GM12878 (cell line): ENCODE results near the gene SLC37A2. TPM values are rescaled to one million over a fixed set of nuclear protein-coding genes. Genes with fewer than 3 reads are reported as not detected.
A peak's percentile ranks its signal among the peaks of the same experiment; 100 is the strongest.

Source experiments
- BRCA1 ChIP-seq: IDR thresholded peaks from 2 replicates; pipeline ENCODE4 v1.6.1; 2011; ENCODE audit warnings: low read depth, low read length, improper control_type of control experiment
- CBFB ChIP-seq: IDR thresholded peaks from 2 replicates; pipeline ENCODE4 v1.6.1; 2016; ENCODE audit warnings: antibody characterized with exemption, low read depth
- CTCF ChIP-seq, 3 experiments: IDR thresholded peaks in 2 of 3; conservative IDR thresholded peaks in 1 of 3; 2 replicates each; pipeline ENCODE4 v1.5.1; 2011; ENCODE audit warnings: low read depth in 3 of 3, low read length in 3 of 3, mild to moderate bottlenecking in 3 of 3, control low read depth in 2 of 3, moderate library complexity in 2 of 3, inconsistent platforms in 1 of 3, mixed read lengths in 1 of 3; ENCODE audit not compliant: control insufficient read depth in 2 of 3, insufficient read depth in 1 of 3; ENCODE audit errors: extremely low read depth in 1 of 3
- HSF1 ChIP-seq: fragments of 150-350 bp; IDR thresholded peaks from 2 replicates; pipeline ENCODE4 v1.6.1; 2014; ENCODE audit warnings: mild to moderate bottlenecking, low read depth, low read length
- LARP7 ChIP-seq: fragments of 450-650 bp; IDR thresholded peaks from 2 replicates; pipeline ENCODE4 v1.6.1; 2017; ENCODE audit warnings: mild to moderate bottlenecking
- NKRF ChIP-seq: fragments of 450-650 bp; conservative IDR thresholded peaks from 2 replicates; pipeline ENCODE4 v1.6.1; 2017; ENCODE audit warnings: mild to moderate bottlenecking, moderate library complexity
- POLR2A ChIP-seq: IDR thresholded peaks from 2 replicates; pipeline ENCODE4 v1.6.1; 2011; ENCODE audit warnings: low read depth, mild to moderate bottlenecking, low read length
- RB1 ChIP-seq: fragments of 450-650 bp; formaldehyde crosslinking; IDR thresholded peaks from 2 replicates; pipeline ENCODE4 v1.6.1; 2017; ENCODE audit warnings: mild to moderate bottlenecking, borderline replicate concordance
- RUNX3 ChIP-seq: IDR thresholded peaks from 2 replicates; pipeline ENCODE4 v1.6.1; 2012; ENCODE audit warnings: low read length, inconsistent platforms
- SREBF1 ChIP-seq: IDR thresholded peaks from 2 replicates; pipeline ENCODE4 v1.6.1; 2012; ENCODE audit warnings: mild to moderate bottlenecking, low read length
- USF2 ChIP-seq: IDR thresholded peaks from 2 replicates; pipeline ENCODE4 v1.6.1; 2011; ENCODE audit warnings: low read depth, low read length, improper control_type of control experiment, borderline replicate concordance
- ZNF274 ChIP-seq: IDR thresholded peaks from one replicate; pipeline ENCODE4 v1.8.0; 2011; ENCODE audit not compliant: insufficient read length, insufficient read depth
- polyA plus RNA-seq, 11 experiments: library from polyadenylated mRNA; depleted of rRNA in 4 of 11; unstranded in 6 of 11; stranded (reverse) in 5 of 11; fragments of >200 nt; fragmentation: Nextera tagmentation in 4 of 11; fragmentation: Illumina TruSeq in 1 of 11; extraction: Ambion mirVana in 4 of 11; extraction: Trizol in 1 of 11; gene quantifications; 1 replicate in 1 of 11; 2 replicates in 10 of 11; pipeline versions ENCODE4 v1.2.1 to v1.2.3, GENCODE V29; 2011 to 2016; ENCODE audit warnings: inconsistent platforms in 2 of 11, missing spikeins in 2 of 11, low read depth in 1 of 11
- total RNA-seq, 4 experiments: library from RNA; depleted of rRNA in 3 of 4; stranded (reverse); fragments of >200 nt in 3 of 4; fragmentation: Illumina TruSeq in 1 of 4; extraction: Trizol in 1 of 4; gene quantifications; 2 replicates each; pipeline versions ENCODE4 v1.2.1 to v1.2.3, GENCODE V29; 2013 to 2021

SLC37A2 gene
- total and polyA plus RNA-seq, 10 of the 15 experiments (the other 5 are each of a cell fraction or from before 2014, with no cell fraction given) = 0.26 to 9.8 (median 2.0) TPM

GRCh38 chr11:125091247-125091876 lies 28.3 kb downstream of the SLC37A2 start (continued):
- no peak for TF ChIP-seq POLR2A
- no peak for TF ChIP-seq NKRF
- TF ChIP-seq RB1 = no peak
- TF ChIP-seq HSF1 = no peak
- TF ChIP-seq RUNX3 = peak; percentile 22; the same call in 1 of the 2 replicates
- peak; percentile 43 to 66 (median 54); a peak in 4 of 6 replicates for TF ChIP-seq CTCF (IDR thresholded peaks at IDR 0.05 in 2 of 3, conservative IDR thresholded peaks at IDR 0.05 in 1 of 3; ENCODE audit: control insufficient read depth in 2 of 3, extremely low read depth in 1 of 3, insufficient read depth in 1 of 3, low read depth in 3 of 3, low read length in 3 of 3)
- no peak for TF ChIP-seq USF2
- TF ChIP-seq LARP7 = no peak
- TF ChIP-seq BRCA1 = no peak
- TF ChIP-seq SREBF1 = no peak
- TF ChIP-seq CBFB = no peak
- no peak for TF ChIP-seq ZNF274
